NOMO-1 (cell line): Measurements from ENCODE around the gene DLG4.

Source experiments
- DNase-seq, 2 experiments: peaks; one replicate each; lab custom pipeline; 2025; ENCODE audit not compliant: unreplicated experiment in 2 of 2; lab: John Stamatoyannopoulos, UW

DLG4 gene

GRCh38 chr17:7233701-7234082 lies 14.1 kb upstream of the DLG4 start:
- no peak for DNase-seq

- DNase-seq: no peak
Observed at GRCh38 chr17:7232114-7232513, 12.5 kb upstream of the DLG4 start.

DNA sequence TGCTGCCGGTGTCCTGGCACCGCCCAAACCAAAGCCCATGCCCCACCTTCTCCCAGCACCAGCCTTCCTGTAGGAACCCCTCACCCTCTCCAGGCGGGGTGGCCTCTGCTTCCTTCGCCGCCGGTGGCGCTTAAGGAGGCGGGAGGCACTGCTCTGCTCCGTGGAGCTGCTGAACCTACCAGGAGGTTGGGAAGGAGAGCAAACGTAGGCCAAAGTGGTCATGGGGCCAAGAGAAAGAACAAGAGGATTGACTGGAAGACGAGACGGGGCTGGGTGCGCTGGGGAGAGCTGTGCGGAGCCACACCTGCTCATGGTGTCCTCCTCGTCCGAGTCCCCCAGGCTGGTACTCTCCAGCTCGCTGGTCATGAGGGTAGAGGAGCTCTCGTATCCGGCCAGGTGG lies 9.9 kb upstream of the DLG4 start:
- no peak for DNase-seq

GRCh38 chr17:7228920-7229319 lies 9.3 kb upstream of the DLG4 start:
- no peak for DNase-seq

DNA sequence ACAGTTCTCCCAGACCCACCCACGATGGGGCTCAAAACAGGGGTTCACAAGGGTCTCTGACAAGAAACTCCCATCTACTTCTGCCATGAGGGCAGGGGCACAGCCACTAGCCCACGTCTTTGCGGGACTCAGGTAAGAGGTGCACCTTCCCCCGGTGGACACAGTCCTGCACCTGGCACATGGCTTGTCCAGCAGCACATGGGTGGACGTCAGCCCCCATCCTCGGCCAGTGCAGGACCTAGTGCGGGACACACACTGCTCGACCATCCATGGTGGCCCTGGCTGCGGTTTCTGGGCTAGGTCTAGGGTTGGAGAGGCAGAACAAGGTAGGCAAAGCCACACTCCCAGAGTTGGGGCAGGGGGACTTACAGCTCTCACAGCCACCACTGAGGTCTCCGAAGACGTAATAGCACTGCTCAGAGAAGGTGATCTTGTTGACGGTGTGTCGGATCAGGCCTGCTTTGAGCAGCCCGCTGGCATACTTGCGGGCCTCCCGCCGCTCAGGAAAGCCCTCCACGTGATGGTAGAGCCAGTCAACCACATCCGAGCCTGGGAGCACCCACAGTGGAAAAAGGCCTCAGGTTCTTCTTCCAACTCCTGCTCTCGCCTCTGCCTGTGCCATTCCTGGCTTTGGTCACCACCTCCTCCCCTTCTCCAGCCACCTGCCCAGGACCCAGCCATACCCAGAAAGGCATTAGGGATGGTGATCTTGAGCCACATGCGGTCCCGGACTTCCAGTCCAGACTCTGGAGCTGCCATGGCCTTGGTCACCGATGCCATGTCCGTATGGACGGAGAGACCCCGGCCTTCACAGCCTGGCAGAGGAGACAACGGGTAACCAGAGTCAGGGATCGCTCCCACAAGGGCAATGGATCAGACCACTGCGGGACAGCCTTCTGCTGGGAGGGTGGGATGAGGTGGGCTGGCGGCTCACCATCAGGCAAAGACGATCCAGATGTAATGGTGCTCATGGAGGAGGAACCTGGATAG lies 7.4 kb upstream of the DLG4 start:
- DNase-seq: no peak

DNA sequence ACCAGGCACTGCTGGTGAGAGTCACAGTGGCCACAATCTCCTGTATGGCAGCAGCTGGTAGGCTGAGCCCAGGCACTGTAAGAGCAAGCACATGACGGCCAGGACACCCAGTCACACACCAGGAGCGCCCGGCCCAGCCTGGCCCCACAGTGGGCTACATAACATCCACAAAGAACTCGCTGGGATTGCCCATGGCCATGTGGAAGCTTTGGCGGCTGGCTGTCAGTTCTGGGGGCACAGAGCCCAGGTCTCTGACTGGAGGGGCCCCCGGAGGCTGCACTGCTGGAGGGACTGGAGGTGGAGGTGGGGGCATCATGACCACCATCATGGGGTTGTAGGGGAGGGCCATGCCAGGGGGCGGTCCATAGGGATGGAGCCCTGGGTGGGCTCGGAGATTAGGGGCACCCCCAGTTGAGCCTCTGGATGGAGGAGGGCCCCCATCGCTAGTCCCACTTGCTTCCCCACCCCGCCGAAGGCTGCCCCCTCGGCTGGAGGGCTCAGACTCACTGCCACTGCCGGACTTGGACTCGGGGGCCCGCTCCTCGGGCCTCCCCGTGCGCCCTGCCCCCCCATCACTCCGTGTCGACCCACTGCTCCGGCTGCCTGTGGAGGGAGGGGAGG lies 6.2 kb upstream of the DLG4 start:
- no peak for DNase-seq

DNA sequence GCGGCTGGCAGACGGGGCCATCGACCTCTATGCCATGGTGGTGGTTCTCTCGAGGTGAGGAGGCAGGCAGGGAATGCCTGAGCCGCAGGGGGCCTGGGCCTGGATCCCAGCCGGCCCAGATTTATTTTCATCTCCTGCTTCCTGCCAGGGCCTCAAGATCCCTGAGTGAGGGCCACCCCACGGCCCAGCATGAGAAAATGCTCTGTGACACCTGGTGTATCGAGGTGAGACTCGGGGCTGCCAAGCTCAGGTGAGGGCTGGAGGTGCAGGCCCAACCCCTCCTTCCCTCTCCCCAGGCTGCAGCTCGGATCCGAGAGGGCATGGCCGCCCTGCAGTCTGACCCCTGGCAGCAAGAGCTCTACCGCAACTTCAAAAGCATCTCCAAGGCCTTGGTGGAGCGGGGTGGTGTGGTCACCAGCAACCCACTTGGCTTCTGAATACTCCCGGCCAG lies 5.0 kb upstream of the DLG4 start:
- DNase-seq: no peak

GRCh38 chr17:7224110-7224509 lies 4.5 kb upstream of the DLG4 start:
- DNase-seq: no peak

GRCh38 chr17:7223375-7223774 lies 3.7 kb upstream of the DLG4 start:
- DNase-seq: no peak

DNA sequence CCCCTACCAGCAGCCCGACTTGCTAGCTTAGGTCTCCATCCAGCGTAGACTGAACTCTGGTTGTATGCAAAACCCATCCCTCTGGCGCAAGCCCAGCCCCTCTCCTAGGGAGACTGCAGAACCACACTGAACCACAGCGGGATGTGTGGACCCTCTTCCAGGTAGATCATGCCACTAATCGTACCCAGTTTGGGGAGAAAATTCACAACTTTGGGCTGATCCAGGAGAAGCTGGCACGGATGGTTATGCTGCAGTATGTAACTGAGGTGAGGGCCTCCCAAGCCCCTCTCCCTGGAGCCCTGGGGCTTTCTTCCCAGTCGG lies 3.3 kb upstream of the DLG4 start:
- DNase-seq: no peak

DNA sequence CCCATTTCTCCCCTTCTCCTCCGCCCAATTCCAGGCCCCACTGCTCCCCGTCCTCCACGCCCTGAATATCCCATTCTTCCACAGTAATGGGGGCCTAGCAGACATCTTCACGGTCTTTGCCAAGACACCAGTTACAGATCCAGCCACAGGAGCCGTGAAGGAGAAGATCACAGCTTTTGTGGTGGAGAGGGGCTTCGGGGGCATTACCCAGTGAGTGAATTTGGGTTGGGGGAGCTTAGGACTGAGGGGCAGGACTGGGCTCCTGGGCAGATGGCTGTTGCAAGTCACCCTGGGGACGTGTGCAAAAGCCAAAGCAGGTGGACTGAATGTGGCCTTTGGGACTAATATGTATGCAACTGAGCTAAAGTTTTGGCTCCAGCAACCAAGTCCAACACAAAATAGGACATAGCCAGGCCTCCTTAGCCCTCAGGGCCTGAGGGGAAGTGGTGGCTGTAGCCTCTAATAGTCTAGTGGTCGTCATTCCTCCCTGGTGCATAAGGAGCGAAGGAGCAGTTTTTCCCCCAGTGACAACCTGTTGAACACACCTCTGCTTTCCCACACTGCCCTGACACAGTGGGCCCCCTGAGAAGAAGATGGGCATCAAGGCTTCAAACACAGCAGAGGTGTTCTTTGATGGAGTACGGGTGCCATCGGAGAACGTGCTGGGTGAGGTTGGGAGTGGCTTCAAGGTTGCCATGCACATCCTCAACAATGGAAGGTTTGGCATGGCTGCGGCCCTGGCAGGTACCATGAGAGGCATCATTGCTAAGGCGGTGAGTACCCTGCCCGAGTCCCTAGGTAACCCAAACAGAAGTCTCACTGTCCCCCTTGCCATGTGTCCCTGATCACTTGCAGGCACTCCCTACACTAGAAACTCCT lies 2.7 kb upstream of the DLG4 start:
- DNase-seq: no peak

DNA sequence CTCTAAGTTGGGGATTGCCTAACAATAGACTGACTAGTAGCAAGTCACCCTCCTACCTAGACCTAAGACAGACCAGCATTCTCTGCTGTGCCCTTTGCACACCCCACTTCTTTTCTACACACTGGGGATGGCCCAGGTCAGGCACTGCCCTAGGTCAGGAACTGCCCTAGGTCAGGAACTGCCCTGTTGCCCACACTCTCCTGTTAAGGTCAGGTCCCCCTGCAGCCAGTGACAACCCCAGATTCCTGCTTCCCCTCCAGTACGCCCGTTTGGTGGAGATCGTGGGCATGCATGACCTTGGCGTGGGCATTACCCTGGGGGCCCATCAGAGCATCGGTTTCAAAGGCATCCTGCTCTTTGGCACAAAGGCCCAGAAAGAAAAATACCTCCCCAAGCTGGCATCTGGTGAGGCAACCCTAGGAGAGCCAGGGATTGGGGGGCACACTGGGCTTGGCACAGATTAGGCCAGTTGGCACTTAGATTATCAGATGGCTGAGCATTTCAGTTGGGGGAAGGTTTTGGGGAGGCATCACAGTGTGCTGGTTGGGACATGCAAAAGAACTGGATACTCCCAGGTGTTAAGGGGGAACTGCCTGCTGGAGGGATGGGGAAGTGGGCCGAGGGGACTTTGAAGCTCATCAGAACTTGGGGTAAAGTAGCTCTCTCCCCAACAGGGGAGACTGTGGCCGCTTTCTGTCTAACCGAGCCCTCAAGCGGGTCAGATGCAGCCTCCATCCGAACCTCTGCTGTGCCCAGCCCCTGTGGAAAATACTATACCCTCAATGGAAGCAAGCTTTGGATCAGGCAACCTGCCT lies 1.8 kb upstream of the DLG4 start:
- DNase-seq: no peak

DNA sequence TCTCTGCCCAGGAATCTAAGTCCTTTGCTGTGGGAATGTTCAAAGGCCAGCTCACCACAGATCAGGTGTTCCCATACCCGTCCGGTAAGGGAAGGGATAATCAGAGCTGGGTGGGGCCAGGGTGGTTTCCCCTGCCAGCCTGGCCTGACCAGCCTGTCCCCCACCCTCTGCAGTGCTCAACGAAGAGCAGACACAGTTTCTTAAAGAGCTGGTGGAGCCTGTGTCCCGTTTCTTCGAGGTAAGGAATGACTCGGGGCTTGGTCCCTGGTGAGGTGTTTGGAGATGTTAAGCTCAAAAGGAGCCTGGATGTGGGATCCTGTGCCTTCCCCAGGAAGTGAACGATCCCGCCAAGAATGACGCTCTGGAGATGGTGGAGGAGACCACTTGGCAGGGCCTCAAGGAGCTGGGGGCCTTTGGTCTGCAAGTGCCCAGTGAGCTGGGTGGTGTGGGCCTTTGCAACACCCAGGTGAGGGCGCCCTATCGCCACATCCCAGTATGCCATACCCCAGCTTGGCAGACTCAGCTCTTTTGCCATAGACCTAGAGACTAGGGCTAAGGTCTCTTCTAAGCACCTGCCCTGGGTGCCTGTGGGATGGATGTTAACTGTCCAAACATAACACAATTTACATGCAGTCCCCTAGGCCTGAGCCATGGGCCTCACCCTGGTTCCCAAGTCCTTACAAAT lies 1.1 kb upstream of the DLG4 start:
- peak; percentile 53 to 71 for DNase-seq

- no peak for DNase-seq
Observed at GRCh38 chr17:7219229-7219811, 316 bp downstream of the DLG4 start.

DNA sequence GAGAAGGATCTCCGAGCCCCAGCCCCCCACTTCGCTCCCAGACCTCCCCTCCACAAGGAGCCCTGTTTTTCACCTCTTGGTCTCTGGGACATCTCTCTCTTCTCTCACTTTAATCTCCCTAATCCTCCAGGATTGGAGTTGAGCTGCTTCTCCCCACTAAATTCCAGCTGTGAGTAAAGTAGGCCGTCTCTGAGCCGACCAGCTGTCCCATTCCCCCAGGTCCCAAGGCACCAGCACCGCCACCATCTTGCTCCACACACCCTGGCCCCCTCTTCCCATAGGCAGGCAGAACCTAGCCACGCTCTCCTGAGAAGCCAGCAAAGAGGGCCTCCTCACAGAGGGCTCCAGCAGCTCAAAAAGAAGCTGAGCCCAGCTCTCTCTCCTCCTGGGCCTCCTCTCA lies 878 bp downstream of the DLG4 start:
- no peak for DNase-seq

DNA sequence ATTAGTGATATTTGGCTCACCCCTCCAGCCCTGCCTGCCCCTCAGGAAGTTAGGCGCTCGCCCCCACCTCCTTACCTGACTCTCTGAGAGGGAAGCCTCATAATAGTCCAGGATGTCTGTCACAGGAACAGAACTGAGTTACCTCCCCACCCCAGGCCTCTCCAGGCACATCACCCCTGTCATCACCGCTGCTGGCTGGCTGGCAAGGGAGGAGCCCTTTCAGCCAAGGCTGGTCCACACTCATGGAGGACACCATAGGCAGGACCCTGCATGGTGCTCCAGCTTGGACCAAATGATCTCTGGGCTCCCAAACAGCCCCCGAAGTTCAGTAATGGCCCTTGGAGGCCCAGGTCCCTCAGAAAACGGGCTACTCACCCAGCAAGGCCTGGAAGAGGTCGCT lies 1.5 kb downstream of the DLG4 start:
- no peak for DNase-seq

- DNase-seq: peak; percentile 56
Observed at GRCh38 chr17:7217113-7217987, 2.3 kb downstream of the DLG4 start.

DNA sequence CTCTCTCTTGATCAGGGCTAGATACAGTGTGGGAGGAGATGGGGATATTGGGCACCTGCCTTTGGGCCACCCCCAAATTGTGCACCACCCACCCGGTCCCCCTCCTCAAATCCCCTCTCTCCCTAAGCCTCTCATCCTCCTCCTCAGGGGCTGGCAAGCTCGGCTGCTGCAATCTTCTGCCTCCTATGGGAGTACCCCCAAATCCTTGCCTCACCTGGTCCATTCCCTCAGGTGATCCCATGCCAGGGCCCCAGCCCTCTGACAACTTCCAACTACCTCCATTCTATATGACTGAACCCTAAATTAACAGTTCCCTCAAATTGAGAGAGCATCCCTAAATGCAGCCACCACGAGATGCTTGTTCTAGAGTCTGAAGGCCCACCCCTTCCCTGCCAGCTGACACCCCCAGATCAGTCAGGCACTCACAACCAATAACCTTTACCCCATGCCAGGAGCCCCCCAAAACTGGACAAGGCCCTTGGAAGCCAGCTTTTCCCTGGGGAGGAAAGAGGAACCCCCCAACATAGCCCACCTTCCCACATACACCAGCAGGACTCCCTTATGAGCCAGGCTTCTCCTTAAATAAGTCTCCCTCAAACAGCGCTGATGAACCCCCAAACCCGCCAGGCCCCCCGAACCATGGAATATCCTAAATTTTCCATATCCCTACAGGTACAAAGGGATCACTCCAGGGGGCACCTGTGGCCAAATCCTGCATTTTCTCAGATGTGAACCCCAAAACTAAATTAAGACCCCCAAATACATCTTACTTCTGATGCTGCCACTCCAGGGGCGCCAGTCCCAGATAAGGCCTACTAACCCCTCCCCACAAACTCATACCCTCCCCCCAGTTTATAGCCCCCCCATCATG lies 3.2 kb downstream of the DLG4 start:
- DNase-seq: no peak
